Measurements from ENCODE around the gene LRCOL1.

The LRCOL1 gene

DNA sequence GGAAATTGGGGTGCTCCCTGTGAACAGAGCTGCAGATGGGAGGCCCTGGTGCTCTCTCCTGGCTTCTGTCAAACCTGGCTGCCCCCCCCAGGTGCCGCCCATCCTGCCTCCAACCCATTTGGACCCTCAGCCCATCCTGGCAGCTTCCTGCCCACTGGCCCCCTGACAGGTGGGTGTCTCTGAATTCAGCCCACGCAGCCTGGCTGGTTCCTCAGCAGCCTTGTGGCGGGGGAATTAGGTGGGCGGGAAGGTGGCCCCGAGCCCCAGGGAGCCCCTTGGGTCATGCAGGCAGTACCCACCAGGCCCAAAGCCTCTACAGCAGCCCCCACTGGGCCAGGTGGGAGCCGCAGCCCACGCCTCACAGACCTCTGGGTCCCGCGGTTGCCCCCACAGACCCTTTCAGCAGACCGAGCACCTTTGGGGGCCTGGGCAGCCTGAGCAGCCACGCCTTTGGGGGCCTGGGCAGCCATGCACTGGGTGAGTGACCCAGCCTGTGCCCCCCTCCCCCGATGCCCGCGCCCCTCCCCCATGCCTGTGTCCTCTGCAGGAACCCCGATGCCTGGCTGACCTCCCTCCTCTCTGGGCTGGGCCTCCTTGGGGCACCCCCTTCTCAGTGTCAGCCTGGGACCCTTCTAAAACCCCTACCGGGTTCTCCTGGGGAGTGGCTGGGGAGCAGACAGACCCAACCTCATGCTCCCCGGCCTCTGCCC lies 28.9 kb downstream of the LRCOL1 start:
- no peak for DNase-seq

DNA sequence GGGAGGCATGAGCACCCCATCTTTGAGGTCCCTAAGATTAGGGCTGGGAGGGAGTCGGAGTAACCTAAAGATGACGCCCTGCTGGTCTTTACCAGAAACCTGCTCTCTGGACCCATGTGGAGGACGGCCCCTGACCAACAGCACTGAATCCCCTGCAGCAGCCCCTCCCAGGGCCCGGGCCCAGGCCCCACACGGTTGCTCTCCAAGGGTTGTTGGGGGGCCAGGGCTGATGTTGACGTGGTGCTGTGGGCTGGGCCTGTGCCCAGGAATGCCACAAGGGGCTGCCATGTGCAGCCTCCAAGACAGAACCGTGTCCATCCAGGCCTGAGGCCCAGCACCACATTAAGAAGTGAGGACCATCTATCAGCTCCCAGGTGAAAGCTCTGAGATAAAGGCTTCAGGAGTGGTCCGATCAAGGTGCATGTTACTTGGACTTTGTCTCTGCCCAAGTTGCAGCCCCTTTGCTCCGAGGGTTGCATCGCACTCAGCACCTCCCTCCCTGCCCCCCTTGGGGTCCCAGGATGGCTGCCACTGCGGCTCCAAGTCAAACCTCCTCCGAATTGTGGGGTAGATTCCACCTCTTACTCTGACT lies 29.6 kb downstream of the LRCOL1 start:
- DNase-seq, result no peak

DNA sequence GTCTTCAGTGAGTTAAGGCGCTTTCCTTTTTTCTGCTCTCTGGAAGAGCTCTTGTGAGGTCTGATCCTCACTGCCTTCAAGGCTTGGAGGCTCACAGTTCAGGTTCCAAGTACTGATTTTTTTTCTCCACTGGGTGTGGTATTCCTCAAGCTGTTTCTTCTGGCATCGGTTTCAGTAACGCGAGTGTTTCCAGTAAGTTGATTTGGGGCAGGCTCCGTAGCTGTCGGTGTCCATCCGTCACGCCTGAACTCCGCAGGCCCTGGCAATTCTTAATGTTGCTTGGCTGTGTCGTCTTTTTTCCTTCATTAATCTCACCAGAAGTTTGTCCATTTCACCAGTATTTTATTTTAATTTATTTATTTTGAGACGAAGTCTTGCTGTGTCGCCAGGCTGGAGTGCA lies 30.6 kb downstream of the LRCOL1 start:
- no peak for DNase-seq

DNA sequence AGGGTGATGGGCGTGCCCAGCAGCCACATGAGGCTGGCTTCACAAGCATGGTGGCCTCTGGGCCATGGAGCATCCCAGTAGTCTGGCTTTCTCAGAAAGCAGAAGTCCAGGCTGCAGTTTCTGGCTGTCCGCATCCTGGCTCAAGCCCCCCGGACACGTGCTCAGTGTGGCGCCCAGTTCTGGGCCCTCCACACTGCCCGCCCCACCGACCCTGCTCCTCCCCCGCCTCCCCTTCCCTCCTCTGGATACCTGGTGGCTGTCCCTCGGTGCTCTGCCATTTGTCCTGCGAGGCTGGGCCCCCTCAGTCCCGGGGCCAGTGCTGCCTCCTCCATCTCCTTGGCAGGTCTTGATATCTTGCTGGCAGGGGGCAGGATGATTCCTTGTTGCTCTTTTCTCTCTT lies 31.6 kb downstream of the LRCOL1 start:
- no peak for DNase-seq

DNA sequence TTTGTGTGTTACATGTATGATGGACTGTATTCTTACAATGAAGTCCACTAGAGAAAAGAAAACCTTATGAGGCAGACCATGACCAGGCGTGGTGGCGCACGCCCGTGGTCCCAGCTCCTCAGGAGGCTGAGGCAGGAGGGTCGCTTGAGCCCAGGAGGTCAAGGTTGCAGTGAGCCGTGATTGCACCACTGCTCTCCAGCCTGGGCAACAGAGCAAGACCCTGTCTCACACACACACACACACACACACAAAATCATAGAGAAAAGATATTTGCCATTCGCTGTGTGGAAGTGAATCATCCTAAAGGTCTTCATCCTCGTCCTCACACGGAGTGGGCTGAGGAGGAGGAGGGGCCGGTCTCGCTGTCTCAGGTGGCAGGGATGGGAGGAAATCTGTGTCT lies 32.3 kb downstream of the LRCOL1 start:
- no peak for DNase-seq

DNA sequence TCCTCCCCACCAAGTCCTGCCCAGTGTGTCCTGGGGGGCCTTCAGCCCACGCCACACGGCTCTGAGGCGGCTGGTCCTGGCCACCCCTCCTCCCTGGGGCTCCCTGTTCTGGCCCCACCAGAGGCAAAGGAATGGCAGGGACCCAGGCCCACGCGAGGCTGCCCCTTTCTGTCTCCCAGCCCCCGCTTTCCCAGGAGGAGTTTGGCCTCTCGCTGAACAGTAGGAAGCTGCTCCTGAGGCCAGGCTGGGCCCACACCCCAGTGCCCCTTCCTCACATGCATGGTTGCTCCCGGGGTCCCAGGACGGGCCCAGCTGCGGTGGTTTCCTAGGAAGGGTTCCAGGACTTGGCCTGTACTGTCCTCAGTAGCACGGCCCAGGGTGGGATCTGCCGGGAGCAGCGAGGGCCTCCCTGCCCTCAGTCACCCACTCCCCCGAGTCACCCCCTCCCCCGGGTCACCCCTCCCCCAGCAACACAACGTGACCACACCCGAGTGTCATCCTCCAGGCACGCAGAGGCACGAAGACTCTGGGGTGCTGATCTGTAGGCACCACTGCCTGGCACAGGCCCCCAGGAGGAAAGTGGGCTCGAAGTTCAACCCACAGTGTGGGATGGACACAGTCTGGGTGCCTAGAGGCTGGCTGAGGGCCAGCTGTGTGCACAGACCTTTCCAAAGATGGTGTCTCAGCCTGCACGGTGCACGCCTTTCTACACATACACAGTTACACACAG lies 33.0 kb downstream of the LRCOL1 start:
- DNase-seq, result no peak

DNA sequence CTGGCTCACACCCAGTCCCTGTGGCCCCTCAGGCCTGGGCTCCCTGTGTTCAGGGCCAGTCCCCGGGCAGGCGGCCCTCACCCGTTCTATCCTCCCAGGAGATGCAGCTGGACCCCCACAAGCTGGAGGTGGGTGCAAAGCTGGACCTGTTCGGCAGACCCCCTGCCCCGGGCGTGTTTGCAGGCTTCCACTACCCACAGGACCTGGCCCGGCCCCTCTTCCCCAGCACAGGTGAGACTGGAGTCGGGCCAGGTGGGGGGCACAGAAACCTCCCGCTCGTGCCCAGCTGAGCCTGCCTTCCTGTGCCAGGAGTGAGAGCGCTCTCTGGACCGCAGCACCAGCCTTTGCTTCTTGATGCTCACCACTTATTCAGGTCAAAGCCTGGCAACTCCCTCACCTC lies 33.7 kb downstream of the LRCOL1 start:
- no peak for DNase-seq

DNA sequence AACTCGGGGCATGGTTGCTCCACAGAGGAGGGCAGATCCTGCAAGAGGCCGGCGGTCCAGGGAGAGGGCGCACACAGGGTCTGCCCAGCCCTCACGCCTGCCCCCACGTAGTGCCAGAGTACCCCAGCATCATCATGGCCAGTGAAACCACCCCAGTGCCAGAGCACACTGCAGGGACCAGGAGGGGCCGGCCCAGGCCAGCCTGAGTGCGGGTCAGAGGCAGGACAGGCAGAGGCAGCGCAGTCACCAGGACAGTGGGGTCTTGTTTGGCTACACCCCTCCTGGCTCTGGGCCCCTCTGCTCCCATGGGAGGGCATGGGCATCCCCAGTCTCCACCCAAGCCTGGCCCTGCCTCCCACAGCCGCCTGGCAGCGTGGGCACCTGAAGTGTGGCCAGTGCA lies 34.7 kb downstream of the LRCOL1 start:
- no peak for DNase-seq

DNA sequence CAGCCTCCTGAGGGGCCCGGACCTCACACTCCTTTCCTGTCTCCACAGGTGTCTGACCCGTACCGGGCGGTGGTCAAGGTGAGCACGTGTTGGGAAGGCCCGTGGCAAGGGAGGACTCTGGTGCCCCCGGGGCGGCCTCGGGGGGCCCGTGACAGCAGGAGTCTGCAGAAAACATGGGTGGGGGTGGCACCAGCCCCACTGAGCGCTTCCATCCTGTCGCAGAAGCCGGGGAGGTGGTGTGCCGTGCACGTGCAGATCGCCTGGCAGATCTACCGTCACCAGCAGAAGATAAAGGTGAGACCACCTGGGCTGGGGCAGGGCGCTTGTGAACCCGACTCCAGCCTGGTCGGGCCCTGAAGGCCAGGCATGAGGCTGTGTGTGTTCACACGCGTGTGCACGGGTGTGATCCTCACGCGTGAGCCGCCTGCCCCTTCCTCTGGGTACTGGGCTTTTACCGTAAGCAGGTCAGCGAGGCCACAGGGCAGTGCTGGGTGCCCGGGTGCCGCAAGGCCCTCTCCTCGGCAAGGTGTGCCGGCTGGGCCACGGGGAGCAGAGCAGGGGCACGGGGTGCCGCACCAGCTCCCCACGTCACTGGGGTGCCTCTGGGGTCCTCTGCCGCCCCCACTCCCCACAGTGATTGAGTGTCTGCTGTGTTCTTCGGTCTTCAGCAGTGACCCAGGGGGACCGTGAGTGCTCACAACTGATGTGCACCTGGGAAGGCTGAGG lies 35.9 kb downstream of the LRCOL1 start:
- no peak for DNase-seq

DNA sequence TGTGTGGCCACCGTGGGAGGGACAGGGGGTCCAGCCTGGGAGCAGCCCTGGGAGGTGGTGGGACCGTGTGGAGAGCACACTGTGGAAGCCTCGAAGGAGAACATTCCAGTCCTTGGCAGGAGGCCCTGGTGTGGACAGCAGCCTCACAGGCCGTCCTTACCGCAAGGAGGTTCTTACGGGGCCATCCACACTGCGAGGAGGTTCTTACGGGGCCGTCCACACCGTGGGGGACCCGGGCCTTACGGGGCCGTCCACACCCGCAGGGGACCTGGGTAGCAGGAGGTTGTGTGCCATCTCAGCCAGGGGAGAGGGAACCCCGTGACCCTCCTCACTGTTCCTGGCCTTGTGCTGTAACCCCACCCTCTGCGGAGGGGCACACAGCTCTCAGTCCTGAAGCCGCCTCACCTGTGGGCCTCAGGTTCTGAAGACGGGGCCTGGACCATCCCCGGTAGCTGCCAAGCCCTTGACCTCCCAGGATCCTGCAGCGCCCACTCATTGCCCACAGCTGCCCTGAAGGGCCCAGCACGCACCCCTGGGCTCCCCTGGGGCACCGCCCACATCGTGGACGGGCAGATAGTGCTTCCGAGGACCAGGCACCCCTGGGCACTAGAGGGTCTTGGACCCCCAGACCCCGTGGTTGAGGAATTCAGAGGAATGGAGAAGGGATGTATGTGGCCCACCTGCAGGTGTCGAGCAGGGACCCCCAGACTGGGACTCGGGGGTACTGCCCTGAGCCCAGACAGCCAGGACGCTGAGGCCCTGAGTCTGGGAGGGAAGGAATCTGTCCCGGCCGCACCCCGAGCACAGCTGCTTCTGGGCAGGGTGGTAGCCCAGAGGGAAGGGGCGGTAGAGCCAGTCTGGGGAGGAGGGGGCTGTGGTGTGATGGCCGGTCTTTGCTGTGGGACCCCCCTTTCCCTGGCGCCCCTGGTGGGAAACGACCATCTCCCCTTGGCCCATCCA lies 37.3 kb downstream of the LRCOL1 start:
- DNase-seq, result no peak

DNA sequence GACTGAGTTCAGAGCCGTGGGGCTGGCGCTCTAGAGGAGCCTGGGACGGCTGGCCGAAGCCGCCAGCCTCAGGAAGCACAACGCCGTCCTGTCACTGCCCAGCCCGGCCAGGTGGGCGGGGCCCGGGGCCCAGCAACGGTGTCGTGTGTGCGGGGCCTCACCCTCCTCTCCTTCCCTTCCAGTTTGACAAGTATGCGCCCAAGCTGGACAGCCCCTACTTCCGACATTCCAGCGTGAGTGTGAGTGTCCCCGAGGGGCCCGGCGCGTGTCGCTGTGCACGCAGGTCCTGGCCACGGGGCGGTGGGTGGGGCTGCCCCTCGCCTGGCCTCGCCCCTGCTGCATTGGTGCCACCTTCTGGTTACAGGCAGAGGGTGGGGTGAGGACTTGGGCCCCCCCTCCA lies 38.3 kb downstream of the LRCOL1 start:
- DNase-seq, result no peak

DNA sequence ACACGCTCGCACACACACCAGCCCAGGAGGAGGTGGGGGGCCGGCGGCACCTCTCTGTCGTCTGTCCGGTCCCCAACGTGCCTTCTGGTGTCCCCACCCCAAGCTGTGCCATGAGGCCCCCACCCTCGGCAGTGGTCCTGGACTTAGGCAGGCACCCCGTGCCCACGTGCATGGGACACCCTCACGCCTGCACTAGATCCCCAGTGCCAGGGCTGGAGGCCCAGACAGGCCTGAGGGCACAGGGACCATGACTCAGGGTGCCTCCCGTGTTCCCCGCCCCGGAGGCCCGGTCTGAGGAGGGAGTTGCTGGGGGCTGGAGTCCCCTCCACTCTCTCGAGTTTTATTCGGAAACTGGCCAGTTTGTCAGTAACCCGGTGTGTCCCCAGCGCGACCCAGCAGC lies 38.8 kb downstream of the LRCOL1 start:
- DNase-seq, result no peak

DNA sequence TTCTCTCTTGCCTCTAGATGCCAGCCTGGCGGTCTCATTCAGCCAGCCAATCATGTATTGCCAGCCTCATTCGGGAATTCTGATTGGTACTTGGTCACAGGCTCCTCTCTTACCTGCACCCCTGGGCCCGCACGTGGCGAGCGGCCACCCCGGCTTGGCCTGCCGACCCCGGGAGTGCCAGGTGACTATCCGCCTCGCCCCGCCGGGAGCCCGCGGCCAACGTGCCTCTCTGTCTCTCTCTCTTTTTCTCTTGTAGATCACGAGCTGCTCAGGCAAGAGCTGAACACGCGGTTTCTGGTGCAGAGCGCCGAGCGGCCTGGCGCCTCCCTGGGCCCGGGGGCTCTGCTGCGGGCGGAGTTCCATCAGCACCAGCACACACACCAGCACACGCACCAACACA lies 39.3 kb downstream of the LRCOL1 start:
- no peak for DNase-seq

DNA sequence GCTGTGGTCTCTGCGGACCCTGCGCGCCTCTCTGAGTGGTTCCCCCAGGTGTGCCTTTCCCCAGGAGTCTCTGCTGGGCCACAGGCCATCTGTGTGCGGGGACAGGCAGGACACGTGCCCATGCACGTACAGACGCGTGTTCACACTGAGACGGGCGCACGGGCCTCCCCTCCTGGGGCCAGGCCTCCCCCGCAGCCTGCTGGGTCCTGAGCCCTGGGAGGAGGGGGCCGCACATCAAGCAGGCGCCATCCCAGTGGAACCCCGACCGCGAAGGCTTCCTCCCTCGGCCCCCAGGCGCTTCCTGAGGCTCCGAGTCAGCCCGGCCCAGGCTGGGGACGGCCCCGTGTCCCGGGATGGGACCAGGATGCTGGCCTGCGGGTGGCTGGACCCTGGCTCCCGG lies 39.7 kb downstream of the LRCOL1 start:
- DNase-seq, result no peak

DNA sequence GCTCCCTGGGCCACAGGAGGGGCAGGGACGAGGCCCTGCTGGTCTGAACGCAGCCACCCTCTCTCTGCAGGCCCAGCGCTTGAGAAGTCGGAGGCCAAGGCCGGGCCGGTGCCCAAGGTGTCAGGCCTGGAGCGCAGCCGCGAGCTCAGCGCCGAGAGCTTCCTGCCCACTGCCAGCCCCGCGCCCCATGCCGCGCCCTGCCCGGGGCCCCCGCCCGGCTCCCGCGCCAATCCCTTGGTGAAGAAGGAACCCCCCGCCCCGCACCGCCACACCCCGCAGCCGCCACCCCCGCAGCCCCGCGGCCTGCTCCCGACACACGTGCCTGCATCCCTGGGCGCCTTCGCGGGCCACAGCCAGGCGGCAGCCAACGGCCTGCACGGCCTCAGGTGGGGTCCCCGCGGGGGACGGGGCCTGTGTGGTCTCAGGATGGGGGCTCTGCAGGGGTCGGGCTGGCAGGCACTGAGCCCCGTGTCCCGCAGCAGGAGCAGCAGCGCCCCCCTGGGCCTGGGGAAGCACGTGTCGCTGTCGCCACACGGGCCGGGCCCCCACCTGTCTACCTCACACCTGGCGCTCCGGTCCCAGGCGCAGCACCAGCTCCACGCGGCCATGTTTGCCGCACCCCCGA lies 40.4 kb downstream of the LRCOL1 start:
- no peak for DNase-seq

DNA sequence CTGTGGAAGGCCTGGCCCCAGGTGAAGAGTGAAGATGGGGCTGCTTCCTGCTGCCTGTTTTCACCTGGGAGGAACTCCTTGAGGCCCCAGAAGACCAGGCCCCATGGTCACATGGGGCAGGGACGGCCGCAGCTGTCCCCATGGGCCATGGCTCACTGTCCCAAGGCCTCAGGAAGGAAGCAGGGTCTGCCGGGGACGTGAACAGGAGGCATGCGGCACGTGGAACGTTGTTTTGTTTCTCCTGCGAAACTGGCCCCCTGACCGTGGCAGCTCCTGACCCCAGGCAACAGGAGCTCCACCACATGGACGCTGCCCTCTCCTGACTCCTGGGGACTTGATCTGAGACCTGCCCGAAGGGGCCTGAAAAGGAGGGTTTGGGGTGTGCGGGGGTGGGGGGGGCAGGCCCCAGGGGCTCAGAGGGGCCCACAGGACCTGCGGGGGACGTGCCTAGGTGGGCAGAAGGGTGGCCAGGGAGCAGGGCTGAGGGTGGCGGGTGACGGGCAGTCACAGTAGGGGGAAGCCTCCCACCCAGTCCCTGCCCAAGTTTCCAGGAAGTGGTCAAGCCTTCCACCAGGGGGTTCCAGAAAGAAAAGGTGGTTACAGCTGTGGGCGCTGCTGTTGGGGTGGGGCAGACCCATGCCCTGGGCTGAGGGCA lies 41.4 kb downstream of the LRCOL1 start:
- DNase-seq, result no peak

DNA sequence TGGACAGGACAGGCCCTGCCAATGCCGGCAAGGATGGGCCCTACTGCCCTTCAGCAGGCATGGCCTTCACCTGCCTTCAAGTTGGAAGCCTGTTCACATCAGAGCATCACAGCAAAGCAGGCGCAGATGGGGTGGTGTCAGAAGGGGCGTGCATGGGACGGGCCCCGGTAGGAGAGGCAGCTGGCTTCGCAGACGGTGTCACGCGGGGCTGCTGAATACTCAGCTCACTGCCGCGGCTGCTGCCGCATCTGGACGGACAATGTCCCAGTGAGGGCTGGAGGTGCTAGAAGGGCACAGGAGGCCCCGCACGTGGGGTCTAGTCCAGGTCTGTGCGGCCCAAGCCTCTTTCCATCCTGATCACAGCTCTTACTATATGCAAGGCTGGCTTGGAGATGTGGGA lies 42.1 kb downstream of the LRCOL1 start:
- no peak for DNase-seq

DNA sequence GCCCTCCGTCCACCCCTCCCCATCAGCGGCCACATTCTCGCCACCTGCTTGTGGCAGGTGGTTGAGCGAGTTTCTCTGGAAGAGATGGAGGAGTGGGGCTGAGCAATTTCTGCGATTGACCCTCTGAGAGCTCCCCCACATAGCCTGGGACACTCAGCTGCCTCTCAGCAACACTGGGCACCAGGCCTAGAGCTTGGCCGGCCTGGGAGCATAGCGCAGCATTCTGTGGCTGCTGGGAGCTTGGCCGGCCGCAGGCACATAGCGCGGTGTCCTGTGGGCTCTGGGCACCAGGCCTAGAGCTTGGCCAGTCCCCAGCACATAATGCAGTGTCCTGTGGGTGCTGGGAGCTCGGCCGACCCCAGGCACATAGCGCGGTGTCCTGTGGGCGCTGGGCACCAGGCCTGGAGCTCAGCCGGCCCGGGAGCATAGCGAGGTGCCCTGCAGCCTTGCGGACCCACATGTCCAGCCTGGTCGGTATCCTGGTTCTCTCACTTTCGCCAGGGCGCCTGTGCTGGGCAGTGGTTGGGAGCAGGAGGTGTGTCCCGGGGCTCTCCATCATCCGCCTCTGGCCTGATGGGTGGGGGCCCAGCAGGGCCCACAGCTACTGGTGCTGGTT lies 43.8 kb downstream of the LRCOL1 start:
- DNase-seq, result no peak

DNA sequence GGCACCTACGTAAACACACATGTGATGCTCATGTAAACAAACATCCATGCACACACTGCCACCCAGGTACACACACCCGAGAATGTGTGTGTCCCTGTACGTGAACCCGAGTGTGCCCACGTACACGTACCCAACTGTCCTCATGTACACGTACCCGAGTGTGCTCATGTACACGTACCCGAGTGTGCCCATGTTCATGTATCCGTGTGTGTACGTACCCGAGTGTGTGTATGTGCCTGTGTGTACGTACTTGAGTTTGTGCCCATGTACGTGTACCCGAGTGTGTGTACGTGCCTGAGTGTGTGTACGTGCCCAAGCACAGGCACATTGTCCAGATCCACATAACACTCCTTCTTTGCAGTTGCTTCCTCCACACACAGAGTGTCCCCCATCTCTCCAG lies 45.0 kb downstream of the LRCOL1 start:
- DNase-seq, result no peak

DNA sequence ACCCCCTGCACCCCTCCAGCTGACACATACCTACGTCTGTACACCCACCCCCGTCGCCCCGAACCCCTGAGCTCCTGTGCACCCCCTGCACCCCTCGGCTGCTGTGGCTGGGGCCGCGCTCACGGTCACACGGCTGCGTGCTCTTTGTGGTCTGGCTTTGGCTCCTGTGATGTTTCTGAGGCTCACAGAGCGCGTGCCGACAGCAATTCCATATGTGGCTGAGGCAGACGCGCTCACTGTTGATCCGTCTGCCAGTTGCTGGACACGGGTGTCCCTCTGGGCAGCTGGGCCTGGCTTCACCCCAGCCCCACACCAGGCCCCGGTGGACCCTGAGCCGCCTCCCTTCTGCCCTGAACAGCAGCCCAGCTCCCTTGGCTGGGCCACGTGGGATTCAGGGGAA lies 46.5 kb downstream of the LRCOL1 start:
- DNase-seq, result no peak

DNA sequence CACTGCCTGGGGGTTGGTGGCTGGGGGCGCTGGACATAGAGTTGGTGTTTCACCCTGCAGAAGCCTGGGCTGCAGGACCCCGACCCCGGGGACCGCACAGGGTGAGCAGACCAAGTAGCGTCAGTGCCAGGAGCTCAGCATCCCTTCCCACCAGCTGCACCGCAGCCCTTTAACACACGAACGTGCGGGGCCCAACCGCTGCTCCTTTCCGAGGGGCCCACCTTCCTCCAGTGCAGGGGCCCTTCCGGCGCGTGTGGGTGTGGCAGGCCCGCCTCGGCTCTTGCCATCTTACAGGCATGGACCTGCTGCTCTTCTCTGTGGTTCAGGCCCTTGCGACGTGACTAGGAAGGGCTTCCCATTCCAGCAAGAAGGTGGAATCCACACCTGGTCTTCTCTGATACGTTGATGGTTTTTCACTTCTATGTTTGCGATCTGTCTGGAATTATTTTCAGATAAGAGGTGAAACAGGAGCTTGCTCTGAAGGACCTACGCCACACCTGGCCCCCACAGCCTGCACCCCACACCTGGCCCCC lies 47.8 kb downstream of the LRCOL1 start:
- no peak for DNase-seq

All from SHP77 (cell line).